HepG2 (cell line): ENCODE measurements around the gene SNX9. TPM values are rescaled to one million over a fixed set of nuclear protein-coding genes. Genes with fewer than 3 reads are reported as not detected.

Experiments
- CBX2 ChIP-seq, 2 experiments: fragments of 200-600 bp in 1 of 2; sonication (generic); formaldehyde crosslinking in 1 of 2; IDR thresholded peaks; 2 replicates each; pipeline versions ENCODE4 v1.7.0 to v1.8.1; 2018 to 2022; ENCODE audit warnings: low read depth in 2 of 2, low read length in 1 of 2, mild to moderate bottlenecking in 1 of 2, missing genetic modification reagents in 1 of 2
- CEBPB ChIP-seq: IDR thresholded peaks from 2 replicates; pipeline ENCODE4 v1.6.1; 2011; ENCODE audit warnings: low read depth, low read length, improper control_type of control experiment, borderline replicate concordance
- FOXA3 ChIP-seq: IDR thresholded peaks from 2 replicates; pipeline ENCODE4 v1.6.1; 2016; ENCODE audit warnings: missing genetic modification reagents, missing compliant biosample characterization
- FOXP1 ChIP-seq, 2 experiments: fragments of 450-650 bp in 1 of 2; IDR thresholded peaks; 2 replicates each; pipeline ENCODE4 v1.6.1; 2017 to 2018; ENCODE audit warnings: antibody characterized with exemption in 1 of 2
- GFI1 ChIP-seq: sonication (generic); formaldehyde crosslinking; IDR thresholded peaks from 2 replicates; pipeline ENCODE4 v1.5.0; 2020; ENCODE audit warnings: missing genetic modification reagents, mild to moderate bottlenecking, borderline replicate concordance
- IKZF5 ChIP-seq: IDR thresholded peaks from 2 replicates; pipeline ENCODE4 v1.6.1; 2018; ENCODE audit warnings: missing genetic modification reagents, mild to moderate bottlenecking, missing compliant biosample characterization
- IRF2 ChIP-seq: IDR thresholded peaks from 2 replicates; pipeline ENCODE4 v1.6.1; 2018; ENCODE audit warnings: missing genetic modification reagents, missing compliant biosample characterization
- NFYC ChIP-seq: IDR thresholded peaks from 2 replicates; pipeline ENCODE4 v1.6.1; 2016; ENCODE audit warnings: missing genetic modification reagents, missing compliant biosample characterization
- NPAS2 ChIP-seq: sonication (generic); formaldehyde crosslinking; IDR thresholded peaks from 2 replicates; pipeline ENCODE4 v1.8.0; 2022; ENCODE audit warnings: mild to moderate bottlenecking, missing genetic modification reagents, borderline replicate concordance
- RAD21 ChIP-seq: fragments of 450-650 bp; formaldehyde crosslinking; IDR thresholded peaks from 2 replicates; pipeline ENCODE4 v1.5.0; 2020; ENCODE audit warnings: mild to moderate bottlenecking
- RFX1 ChIP-seq: fragments of 450-650 bp; IDR thresholded peaks from 2 replicates; pipeline ENCODE4 v1.6.1; 2017
- SP4 ChIP-seq: sonication (generic); formaldehyde crosslinking; IDR thresholded peaks from 2 replicates; pipeline ENCODE4 v1.8.1; 2023; ENCODE audit warnings: mild to moderate bottlenecking, missing genetic modification reagents
- TBL1XR1 ChIP-seq: fragments of 150-350 bp; IDR thresholded peaks from 2 replicates; pipeline ENCODE4 v1.6.1; 2014; ENCODE audit warnings: borderline replicate concordance, low read length; ENCODE audit not compliant: partially characterized antibody
- ZBTB1 ChIP-seq: sonication (generic); formaldehyde crosslinking; IDR thresholded peaks from 2 replicates; pipeline ENCODE4 v1.4.0; 2020; ENCODE audit warnings: missing genetic modification reagents, borderline replicate concordance
- ZBTB26 ChIP-seq: IDR thresholded peaks from 2 replicates; pipeline ENCODE4 v1.6.1; 2016; ENCODE audit warnings: missing compliant biosample characterization, missing genetic modification reagents, borderline replicate concordance
- ZNF329 ChIP-seq: sonication (generic); formaldehyde crosslinking; IDR thresholded peaks from 2 replicates; pipeline ENCODE4 v1.9.0; 2021; ENCODE audit warnings: low read depth, mild to moderate bottlenecking, missing genetic modification reagents
- ZNF333 ChIP-seq: sonication (generic); formaldehyde crosslinking; IDR thresholded peaks from 2 replicates; pipeline ENCODE4 v1.4.0; 2020; ENCODE audit warnings: mild to moderate bottlenecking, missing genetic modification reagents, borderline replicate concordance
- ZNF33A ChIP-seq: sonication (generic); formaldehyde crosslinking; IDR thresholded peaks from 2 replicates; pipeline ENCODE4 v1.5.1; 2020; ENCODE audit warnings: missing genetic modification reagents, mild to moderate bottlenecking, moderate library complexity, borderline replicate concordance
- ZNF503 ChIP-seq: sonication (generic); formaldehyde crosslinking; IDR thresholded peaks from 2 replicates; pipeline ENCODE4 v1.4.0; 2020; ENCODE audit warnings: missing genetic modification reagents
- ZNF572 ChIP-seq: sonication (generic); formaldehyde crosslinking; IDR thresholded peaks from 2 replicates; pipeline ENCODE4 v1.5.1; 2020; ENCODE audit warnings: mild to moderate bottlenecking, missing genetic modification reagents
- ZNF607 ChIP-seq: sonication (generic); formaldehyde crosslinking; IDR thresholded peaks from 2 replicates; pipeline ENCODE4 v1.5.1; 2020; ENCODE audit warnings: missing genetic modification reagents, mild to moderate bottlenecking, borderline replicate concordance
- ZNF781 ChIP-seq: sonication (generic); formaldehyde crosslinking; IDR thresholded peaks from 2 replicates; pipeline ENCODE4 v1.5.1; 2020; ENCODE audit warnings: borderline replicate concordance, mild to moderate bottlenecking, missing genetic modification reagents; ENCODE audit errors: not compliant biosample characterization
- ZZZ3 ChIP-seq: sonication (generic); formaldehyde crosslinking; IDR thresholded peaks from 2 replicates; pipeline ENCODE4 v1.4.0; 2020; ENCODE audit warnings: missing genetic modification reagents, mild to moderate bottlenecking, borderline replicate concordance
- polyA plus RNA-seq, 8 experiments: library from polyadenylated mRNA; depleted of rRNA in 3 of 8; stranded (reverse) in 7 of 8; unstranded in 1 of 8; fragments of >200 nt; fragmentation: Illumina TruSeq in 4 of 8; extraction: Trizol in 4 of 8; gene quantifications; 2 replicates each; pipeline versions ENCODE4 v1.2.1 to v1.2.3, GENCODE V29; 2011 to 2016; ENCODE audit warnings: low read depth in 4 of 8, missing spikeins in 1 of 8, mixed read lengths in 1 of 8; ENCODE audit not compliant: insufficient read depth in 1 of 8
- total RNA-seq, 5 experiments: library from RNA; depleted of rRNA; stranded (reverse); fragments of >200 nt; fragmentation: Illumina TruSeq; extraction: Trizol; gene quantifications; 2 replicates each; pipeline ENCODE4 v1.2.3, GENCODE V29; 2016; ENCODE audit warnings: low read depth in 1 of 5

SNX9 gene
- total and polyA plus RNA-seq, 2 of the 13 experiments (the other 11 are each of a cell fraction or from before 2014, with no cell fraction given): 21.9 to 36.0 TPM

GRCh38 chr6:157954150-157955117, 131.4 kb downstream of the SNX9 start (continued):
- TF ChIP-seq IRF2 (CRISPR knock-in tag) (peak; percentile 43; the same call in 1 of the 2 replicates), NFYC (CRISPR knock-in tag) (no peak), RAD21 (CRISPR knock-in tag) (peak; percentile 80), CEBPB (no peak), SP4 (CRISPR knock-in tag) (peak; percentile 6; the same call in 1 of the 2 replicates), ZNF503 (CRISPR knock-in tag) (peak; percentile 81; the same call in 1 of the 2 replicates), FOXP1 (IDR thresholded peaks at IDR 0.05) (no peak), FOXP1 (CRISPR knock-in tag; IDR thresholded peaks at IDR 0.05) (peak; percentile 51), ZNF572 (CRISPR knock-in tag) (no peak), ZBTB26 (CRISPR knock-in tag) (no peak), ZNF333 (CRISPR knock-in tag) (0 out of 2 replicates have a peak, but pooled peaks have one; percentile 48), ZNF781 (peak; percentile 65), IKZF5 (peak; percentile 96), ZNF33A (CRISPR knock-in tag) (peak; percentile 76; the same call in 1 of the 2 replicates), ZZZ3 (CRISPR knock-in tag) (peak; percentile 75; the same call in 1 of the 2 replicates), ZBTB1 (CRISPR knock-in tag) (no peak), RFX1 (no peak), CBX2 (IDR thresholded peaks at IDR 0.05; ENCODE audit: low read depth, low read length) (no peak), CBX2 (CRISPR knock-in tag; IDR thresholded peaks at IDR 0.05; ENCODE audit: low read depth) (0 out of 2 replicates have a peak, but pooled peaks have one; percentile 65), TBL1XR1 (peak; percentile 55), NPAS2 (CRISPR knock-in tag) (no peak), GFI1 (CRISPR knock-in tag) (peak; percentile 99), FOXA3 (CRISPR knock-in tag) (peak; percentile 91), ZNF329 (no peak), ZNF607 (peak; percentile 51; the same call in 1 of the 2 replicates)
